HG03469 (cell line): Measurements from ENCODE around the gene ITGB2.

Experiments used
- ATAC-seq: cut with Tn5 transposase; IDR thresholded peaks from one replicate; pipeline ENCODE4 v1.9.1; 2021; ENCODE audit warnings: mild to moderate bottlenecking, moderate library complexity, moderate number of reproducible peaks; ENCODE audit not compliant: unreplicated experiment

ITGB2 gene

DNA sequence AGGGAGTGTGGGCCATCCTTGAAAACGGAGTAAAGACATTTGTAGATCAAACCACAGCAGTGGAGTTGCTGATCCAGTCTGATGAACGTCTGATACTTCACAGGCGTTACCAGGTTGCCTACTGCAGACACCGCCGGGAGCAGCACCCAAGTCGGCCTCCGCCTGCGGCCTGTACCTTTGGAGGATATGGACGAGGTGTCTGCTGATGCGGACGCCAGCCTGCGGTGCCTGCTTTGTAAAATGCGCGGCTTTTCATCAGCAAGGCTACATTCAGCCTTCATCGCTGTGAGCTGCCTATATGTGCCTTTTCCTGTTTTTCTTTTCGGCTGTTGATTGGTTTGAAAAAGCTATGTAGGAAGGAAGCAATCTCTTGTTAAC is 35.1 kb upstream of the ITGB2 start:
- no peak for ATAC-seq

DNA sequence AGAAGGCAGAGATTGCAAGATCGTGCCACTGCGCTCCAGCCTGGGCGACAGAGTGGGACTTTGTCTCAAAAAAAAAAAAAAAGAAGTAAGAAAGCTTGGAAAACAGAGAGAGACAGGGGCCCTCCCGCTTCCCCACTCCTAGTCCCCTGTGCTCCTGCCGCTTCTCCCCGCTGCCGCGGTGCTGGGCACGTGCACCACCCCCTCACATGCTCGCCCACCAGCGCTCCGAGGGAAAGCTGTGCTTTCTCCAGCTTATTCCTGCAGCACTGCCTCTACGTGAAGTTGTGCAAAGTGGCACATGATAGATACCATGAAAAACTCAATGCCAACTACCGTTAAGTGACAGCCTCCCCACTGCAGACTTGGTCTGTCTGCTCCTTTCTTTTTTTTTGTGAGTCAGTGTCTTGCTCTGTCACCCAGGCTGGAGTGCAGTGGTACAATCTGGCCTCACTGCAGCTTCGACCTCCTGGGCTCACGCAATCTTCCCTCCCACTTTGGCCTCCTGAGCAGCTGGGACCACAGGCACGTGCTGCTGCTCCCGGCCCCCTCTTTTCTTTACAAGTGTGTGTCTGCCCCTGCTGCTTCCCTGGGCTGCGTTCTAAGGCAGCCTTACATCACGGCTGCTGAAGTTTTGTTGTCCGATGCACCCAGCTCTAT is 34.6 kb upstream of the ITGB2 start:
- ATAC-seq, result no peak

DNA sequence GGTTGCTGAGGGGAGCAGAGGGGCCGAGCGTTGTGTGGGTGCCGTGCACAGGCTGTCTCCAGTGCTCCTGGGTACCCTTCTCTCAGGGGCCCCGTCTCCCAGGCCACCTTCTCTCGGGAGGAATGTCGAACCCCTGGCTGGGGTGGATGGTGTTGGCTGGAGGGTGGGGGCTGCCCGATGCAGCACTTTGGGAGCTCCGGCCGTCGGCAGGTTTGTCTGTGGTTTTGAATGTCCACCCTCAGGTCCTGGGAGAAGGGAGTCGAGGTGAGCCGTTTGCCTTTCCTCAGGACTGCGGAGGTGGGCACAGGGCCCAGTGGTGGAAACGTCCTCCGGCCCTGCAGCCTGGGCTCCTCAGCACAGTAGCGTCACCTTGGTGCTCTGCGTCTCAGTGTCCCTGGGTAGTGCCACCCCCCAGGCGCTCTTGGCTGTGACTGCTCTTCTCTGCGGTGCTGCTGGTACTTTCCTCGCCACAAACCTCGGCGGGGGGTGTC is 33.6 kb upstream of the ITGB2 start:
- no peak for ATAC-seq

DNA sequence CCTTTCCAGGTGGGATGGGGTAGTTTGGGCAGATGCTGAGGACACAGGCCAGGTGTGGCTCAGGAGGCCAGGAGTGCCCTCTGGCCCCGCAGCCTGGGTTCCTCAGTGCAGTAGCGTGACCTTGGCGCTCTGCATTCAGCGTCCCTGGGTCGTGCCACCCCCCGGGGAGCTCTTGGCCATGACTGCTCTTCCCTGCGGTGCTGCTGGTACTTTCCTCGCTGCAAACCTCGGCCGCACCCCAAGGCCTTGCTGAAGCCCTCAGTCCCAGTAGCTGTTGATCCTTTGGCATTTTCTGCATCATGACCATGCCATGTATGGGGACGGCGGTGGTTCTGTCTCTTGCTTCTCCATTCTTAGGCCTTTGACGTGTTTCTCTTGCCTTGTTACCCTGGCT is 32.9 kb upstream of the ITGB2 start:
- no peak for ATAC-seq

DNA sequence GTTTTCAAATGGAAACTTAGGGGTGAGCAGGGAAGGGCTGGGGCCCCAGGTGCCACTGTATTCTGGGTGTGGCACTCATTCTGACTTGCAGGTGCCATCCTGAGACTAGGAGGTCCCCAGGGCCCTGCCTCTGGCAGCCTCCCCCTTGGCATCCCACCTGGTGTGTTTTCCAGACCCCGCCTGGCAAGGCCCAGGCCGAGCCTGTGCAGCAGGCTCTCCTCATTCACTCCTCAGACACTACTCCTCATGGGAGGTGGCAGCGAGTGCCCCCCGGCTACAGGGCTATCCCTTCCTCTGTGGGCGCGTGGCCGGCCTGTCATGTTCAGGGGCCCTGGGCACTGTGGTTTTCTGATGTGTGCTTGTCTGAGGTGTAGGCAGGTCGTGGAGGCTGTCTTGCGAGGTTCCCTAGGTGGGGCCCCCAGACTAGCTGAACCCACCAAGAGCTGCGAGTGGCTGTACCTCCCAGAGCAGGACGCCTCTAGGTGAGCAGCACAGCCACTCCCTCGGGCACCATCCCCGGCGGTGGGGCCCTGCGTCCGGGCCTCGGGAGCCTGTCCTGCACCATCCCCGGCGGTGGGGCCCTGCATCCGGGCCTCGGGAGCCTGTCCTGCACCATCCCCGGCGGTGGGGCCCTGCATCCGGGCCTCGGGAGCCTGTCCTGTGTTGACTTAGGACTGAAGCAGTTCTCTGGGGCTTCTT is 32.4 kb upstream of the ITGB2 start:
- ATAC-seq, result no peak

DNA sequence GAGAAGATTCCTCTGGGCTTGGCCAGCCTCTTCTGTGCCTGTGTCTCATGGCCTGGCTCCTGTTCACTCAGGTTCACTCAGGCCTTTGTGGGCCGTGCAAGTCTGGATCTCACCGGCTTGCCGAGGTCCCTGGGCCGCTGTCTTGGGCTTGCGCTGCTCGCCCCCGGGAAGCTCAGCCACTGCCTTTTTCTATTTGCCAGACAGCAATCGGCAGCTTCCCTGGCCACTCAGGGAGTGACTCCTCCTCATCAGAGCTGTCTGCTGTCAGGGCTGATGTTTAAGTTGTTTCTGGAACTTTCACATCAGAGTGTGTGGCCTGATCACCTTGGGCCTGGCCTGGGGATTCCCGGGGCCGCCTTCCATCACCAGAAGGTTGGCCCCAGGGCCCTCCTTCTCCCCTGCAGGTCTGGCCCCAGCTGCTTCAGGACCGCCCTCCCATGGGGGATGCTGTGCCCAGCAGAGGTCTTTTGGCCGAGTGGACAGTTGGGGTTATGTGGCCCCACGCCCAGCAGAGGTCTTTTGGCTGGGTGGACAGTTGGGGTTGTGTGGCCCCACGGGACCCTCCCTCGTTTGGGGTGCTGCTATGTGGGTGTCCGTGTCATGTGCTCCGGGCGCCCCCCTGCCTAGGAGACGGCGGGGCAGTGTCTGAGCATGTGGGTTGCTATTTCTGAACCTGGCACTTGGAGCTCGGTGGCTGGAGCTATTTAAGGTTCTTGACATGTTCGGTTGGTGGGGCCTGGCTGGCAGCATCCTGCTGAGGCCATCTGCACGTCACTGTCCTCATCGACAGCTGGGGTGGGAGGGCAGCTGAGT is 31.6 kb upstream of the ITGB2 start:
- no peak for ATAC-seq

DNA sequence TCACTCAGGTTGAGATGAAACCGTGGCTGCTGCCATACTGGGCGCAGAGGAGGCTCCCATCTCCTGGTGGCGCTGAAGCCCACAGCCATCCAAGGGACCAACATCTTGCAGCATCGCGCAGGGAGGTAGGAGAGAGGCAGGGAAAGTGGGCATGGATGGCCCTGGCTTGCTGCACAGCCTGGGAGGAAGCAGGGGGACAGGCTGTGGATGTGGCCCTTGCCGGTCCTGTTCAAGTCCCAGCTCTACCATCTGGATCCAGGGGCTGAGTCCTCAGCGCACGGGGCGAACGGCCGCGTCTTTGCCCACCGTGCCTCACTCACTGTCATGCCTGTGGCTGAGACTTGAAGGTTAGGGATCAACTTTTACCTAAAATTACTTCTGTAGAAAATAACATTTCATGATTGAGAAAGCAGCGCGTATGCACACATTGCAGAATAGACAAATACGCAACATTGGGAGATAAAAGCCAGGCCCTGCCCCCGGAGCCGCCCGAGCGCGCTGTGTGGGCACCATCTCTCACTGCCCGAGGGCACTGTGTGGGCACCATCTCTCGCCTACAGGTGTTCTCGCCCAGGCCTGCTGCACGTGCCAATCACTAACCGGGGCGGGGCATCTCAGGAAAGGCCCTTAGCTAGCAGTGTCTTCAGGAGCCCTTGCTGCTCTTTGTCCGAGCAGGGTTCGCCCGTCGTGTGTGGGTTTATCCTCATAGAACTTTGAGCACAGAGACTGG is 30.7 kb upstream of the ITGB2 start:
- ATAC-seq, result no peak

DNA sequence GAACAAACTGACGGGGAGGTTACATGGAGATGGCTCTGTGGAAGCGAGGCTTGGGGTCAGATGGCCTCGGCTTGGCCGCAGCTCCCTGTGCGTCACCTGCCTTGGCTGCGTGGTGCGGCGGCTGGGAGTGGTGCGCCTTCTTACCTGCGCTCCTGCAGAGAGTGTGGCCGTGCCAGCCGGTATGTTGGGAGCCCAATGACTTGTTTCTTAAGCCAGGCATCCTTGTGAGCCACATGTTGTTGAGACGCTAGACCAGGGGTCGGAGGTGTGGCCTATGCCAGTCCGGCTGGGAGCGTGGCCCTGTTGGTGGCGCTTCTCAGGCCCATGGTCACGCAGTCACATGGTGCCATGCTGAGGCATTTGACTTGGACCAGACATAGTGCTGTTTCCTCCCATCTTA is 29.7 kb upstream of the ITGB2 start:
- ATAC-seq, result no peak

DNA sequence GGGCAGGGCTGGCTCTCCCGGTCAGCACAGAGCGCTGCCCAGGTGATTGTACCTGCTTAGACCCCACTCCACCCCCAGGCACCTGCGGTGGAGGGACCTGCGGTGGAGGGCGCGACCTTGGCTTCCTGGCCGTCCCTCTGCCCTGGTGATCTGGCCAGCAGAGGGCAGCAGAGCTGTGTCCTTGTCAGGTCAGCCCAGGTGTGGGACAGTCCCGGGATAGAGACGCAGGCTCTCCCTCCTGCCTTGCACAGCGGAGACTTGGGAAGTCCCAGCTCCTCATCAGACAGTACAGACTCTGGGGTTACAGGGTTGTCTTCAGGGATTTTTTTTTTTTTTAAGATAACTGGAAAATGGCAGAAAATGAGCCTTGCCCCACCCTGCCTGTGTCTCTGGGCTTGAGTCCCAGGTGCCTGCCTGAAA is 29.1 kb upstream of the ITGB2 start:
- no peak for ATAC-seq

DNA sequence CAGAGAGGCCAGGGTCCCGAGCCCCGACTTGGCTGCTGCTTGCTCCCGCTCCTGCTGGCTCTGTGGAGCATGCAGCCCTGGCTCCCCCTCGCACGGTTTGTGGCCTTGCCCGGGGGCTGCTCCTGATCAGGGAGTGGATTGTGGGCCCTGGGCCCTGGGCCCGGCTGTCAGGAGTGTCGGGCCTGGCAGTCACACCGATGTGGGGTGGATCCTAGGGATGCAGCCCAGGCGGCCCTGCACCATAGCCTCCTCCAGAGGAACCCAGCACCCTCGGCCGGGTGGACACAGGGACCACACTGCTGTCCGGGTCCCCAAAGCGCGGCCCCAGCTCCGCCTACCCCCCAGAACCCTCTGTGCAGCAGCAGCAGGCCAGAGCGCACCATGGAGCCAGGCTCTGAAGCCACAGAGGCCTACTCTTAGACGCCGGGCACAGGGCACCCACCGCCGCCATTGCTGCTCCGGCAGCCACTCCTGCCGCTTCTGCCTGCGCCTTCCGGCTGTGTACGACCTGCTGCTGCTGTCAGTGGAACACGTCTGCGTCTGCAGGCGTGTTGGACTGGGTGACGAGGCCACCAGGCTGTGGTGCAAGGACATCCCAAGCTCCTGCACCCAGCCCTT is 28.6 kb upstream of the ITGB2 start:
- no peak for ATAC-seq

DNA sequence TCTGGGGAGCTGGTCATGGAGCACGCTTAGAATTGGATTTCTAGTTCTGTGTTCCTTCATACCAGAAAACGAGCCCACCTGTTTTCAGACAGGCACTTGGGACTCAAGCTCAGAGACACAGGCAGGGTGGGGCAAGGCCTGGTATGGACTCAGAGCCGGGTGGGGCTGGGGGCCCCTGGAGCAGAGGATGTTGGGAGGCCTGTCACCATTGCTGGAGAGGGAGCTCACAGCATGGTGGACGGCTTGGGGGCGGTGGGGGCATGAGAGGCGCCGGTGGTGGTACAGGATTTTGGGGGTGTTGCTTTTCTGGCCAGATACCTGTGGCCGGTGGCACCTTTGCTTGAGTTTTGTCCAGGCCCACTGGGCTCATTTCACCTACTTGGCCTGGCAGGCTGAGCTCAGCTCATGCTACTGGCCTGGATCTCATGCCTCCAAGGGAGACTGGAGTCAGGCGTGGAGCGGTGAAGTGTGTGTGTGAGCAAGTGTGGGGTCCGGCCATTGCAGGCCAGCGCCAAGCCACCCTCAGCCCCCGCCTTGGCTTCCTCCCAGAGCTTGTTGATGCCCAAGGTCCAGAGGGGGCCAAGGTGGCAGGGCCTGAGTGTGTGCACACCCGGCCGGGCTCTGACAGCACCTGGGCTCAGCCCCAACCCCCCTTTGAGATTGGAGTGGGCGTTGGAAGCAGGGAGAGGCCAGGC is 27.9 kb upstream of the ITGB2 start:
- ATAC-seq, result no peak

DNA sequence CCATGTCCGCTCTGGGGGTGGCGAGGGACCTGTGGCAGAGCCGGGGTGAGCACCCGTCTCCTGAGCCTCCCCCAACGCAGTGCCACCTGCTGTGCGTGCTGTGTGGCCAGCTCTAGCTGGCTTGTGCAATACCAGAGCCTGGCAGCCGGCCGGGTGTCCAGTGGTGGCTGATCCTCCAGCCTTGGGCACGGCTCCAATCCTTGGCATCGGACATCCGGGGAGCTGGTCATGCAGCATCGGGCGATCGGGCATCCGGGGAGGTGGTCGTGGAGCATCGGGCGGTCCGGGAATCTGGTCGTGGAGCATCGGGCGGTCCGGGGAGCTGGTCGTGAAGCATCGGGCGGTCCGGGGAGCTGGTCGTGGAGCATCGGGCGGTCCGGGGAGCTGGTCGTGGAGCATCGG is 27.2 kb upstream of the ITGB2 start:
- no peak for ATAC-seq

DNA sequence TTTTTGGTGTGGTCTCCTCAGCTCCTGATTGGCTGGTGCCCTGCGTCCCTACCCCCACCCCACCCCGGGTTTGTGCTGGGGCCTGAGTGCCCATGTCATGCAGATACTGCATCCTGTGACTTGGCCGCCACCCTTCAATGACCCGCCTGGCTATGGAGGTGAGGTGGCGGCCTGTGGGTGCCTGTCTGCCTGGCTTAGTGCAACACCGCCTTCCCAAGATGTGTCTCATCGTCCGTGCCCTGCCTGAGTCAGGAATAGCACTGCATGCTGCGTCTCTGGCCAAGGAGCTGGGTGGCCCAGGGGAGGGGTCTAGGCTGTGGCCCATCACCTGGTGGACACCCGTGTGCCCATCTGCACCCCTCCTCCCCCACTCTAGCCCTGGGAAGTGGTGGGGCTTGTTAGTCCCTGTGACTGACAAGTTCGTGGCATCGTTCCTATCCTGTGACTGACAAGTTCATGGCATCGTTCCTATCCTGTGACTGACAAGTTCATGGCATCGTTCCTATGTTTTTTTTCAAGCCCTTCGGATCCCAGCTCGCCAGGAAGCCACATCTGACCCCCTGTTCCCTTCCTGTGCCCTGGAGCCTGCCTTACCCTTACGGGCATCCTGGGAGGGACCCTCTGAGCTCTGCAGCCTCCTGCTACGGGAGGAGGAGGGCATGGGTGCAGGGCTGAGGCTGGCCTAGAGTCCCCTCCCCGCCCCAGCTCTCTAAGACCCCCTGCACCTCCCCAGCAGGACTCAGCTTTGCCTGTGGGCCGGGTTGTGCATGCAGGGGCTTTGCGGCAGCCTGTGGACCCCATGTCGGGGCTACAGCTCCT is 26.6 kb upstream of the ITGB2 start:
- ATAC-seq, result no peak

DNA sequence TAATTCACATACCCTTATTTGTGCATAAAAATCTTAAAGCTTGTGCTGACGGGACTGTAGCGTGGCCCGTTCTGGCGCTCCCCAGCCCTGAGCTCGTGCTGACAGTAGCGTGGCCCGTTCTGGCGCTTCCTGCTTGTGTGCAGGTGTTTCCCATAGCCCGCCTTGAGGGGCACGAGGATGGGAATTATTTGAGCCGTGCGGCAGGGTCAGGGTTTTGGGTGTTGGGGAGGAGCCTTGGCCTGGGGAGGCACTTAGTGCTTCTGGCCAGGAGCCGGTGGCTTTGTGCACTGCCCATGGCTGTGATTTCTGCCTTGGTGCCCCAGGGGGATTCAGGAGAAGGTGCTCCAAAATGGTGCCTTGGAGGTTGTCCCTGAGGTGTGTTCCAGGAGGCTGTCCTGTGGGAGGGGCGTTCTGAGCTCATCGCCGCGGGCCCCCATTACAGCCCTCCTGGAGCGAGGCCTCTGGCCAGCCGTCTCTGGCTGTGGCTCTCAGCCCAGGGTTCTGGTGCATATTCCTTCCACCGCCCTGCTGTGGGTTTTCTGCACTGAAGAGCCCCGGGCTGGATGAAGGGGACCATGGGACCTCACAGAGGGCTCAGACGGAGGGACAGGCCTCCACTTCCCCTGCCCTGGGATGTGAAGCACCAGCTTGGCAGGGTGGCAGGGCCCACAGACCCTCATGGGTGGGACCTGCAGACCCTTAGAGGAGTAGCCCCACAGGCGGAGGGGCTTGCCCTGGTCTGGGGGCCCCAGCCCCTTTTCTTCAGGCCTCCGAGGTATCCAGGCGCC is 25.7 kb upstream of the ITGB2 start:
- ATAC-seq, result no peak

DNA sequence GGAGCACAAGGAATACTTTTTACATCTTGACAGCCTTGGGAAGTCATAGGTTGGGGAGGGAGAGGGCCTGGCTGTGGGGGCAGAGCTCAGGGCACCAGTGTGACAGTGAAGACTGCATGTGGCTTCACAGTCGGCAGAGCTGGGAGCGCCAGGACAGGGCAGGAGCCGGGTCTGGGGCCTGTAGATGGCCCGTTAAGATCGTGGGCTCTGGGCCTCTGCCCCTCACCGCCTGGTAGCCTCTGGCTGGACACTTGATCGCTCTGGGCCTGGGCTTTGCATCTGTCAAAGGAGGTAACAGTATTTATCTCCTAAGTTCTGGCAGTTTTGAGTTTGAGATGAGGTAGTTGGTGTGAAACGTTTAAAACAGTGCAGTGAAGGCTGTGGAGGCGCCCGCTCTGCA is 23.9 kb upstream of the ITGB2 start:
- ATAC-seq, result no peak

DNA sequence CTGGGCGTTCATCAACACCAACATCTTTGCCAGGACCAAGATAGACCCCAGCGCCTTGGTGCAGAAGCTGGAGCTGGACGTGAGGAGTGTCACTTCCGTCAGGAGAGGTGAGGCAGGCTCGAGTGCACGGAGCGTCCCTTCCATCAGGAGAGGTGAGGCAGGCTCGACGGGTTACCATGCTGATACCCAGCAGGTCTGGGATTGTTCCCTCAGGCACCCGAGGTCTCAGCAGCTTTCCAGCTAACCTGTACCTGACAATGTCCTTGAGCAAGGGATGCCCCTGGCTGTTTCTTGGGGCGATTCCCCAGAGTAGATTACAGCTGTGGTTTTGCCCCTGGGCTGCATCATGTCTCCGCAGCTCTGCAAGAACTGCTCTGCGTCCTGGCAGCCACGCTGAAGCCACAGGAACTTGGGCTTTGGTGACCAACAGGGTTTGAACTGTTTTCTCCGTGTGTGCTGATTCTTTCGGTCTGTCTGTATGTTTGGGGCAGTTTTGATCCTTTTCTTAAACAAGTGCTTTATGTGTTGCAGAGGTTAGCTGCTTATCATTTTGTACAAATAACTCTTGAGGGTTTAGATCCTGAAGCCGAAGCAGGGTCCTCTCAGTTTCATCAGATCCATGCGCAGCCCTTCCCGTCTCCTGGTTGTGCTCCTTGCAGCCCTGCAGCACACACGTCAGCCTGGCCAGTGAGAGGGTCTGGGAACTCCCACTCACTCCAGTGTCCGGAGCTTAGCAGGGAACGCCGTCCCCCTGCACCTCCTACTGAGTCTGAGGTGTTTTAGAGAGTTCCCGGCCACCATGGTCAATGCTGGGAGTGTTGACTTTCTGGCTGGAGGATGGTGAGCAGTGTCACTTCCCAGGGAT is 23.2 kb upstream of the ITGB2 start:
- ATAC-seq, result no peak

DNA sequence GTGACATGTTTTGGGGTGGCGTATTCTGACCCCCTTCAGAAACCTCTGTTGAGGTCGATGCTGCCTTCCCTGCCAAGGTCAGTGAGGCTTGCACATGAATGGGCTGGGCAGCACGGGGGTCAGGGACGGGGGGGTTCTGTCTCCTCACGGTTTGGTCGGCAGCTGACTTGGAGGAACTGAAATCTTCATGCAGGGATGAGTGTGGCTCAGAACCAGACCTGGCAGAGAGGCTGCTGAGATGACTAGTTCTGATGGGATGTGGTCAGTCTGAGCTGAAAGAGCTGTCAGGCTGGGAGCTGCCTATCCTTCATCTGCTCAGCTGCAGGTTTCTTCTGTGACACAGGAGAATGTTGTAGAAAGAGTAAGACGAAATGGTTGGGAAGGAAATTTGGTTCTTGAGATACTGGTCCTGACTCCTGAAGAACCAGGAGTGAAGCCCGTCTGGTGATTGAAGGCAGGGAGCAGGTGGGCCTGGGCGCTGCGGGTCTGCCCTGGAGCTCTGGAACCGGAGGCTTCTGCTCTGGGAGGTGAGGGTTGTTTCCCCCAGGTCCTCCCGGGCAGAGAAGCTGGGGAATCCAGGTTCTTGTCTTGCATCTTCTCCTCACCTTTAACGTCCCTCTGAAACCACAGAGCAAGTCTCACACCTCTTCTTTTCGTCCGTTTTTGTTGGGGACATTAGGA is 22.4 kb upstream of the ITGB2 start:
- ATAC-seq, result no peak
